GM08714 (cell line): Measurements from ENCODE around the gene PLEKHJ1.

Source experiments
- H3K4me3 ChIP-seq: fragments of 200-500 bp; sonication (Bioruptor generic); 2 replicates; pipeline ENCODE4 v1.5.1; 2014; ENCODE audit warnings: mild to moderate bottlenecking, low read length, inconsistent platforms
- ZNF274 ChIP-seq: IDR thresholded peaks from 2 replicates; pipeline ENCODE4 v1.6.1; 2012; ENCODE audit warnings: mild to moderate bottlenecking, low read depth, low read length

The PLEKHJ1 gene

GRCh38 chr19:2248136-2249009, 12.2 kb upstream of the PLEKHJ1 start:
- TF ChIP-seq ZNF274: no peak
- H3K4me3 ChIP-seq: no peak overlapping the region

DNA sequence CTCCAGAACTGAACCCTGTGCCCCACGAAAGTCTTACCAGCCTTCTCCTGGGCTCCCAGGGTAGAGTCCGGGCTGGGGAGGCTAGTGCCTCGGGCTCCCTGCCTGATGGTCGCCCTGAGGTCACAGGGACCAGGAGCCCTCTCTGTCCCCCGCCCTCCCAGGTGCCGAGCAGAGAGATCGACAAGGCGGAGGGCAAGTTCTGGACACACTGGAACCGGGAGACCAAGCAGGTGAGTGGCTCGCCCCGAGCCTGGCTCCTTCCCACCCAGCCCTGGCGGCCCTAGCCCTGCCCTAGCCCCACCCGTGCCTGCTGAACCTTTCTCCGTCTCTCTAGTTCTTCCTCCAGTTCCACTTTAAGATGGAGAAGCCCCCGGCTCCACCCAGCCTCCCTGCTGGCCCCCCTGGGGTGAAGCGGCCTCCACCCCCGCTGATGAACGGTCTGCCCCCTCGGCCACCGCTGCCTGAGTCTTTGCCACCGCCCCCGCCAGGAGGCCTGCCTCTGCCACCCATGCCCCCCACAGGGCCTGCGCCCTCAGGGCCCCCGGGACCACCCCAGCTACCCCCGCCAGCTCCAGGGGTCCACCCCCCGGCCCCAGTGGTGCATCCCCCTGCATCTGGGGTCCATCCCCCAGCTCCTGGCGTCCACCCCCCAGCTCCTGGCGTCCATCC, 11.4 kb upstream of the PLEKHJ1 start:
- no peak for TF ChIP-seq ZNF274
- H3K4me3 ChIP-seq: no peak overlapping the region

DNA sequence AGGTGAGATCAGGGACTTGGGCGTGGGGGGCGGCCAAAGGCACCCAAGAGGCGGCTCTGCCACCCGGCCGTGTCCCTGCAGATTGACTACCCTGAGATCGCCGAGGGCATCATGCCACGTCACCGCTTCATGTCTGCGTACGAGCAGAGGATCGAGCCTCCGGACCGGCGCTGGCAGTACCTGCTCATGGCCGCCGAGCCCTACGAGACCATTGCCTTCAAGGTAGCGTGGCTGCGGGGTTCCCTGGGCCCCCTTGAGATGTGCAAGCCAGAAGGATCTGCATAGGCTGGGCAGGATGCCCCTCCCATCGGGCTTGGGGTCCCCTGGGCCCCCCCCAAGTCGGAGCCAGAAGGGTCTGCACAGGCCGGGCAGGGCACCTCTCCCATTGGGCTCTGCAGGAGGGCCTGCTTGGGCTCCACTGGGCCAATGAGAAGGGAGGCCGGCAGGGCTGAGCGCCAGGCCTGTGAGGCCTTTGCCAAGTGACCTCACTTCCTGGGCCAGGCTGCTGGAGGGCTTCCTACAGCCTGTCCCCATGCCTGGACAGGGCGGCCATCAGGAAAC, 10.8 kb upstream of the PLEKHJ1 start:
- H3K4me3 ChIP-seq: no peak overlapping the region
- no peak for TF ChIP-seq ZNF274

- no peak for TF ChIP-seq ZNF274
Observed at GRCh38 chr19:2246014-2246620, 10.0 kb upstream of the PLEKHJ1 start.

GRCh38 chr19:2245273-2245672, 9.1 kb upstream of the PLEKHJ1 start:
- H3K4me3 ChIP-seq: no peak overlapping the region
- no peak for TF ChIP-seq ZNF274

More at GRCh38 chr19:2246014-2246620, 10.0 kb upstream of the PLEKHJ1 start:
- no peak overlapping the region for H3K4me3 ChIP-seq

GRCh38 chr19:2244486-2244885, 8.4 kb upstream of the PLEKHJ1 start:
- TF ChIP-seq ZNF274: no peak
- H3K4me3 ChIP-seq: no peak overlapping the region

DNA sequence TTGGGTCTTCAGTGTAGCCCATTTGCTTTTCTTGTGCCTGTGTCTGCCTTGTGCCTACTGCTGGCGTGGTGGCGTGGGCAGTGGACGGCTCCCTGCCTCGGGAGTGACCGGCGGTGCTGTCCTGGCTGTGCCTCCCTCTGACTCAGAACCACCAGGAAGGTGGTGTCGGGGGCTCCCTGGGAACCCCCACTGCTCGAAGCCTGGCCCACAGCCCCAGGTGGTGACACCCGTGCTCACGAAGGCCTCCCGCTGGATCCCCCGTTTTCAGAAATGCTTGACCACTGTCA, 7.9 kb upstream of the PLEKHJ1 start:
- TF ChIP-seq ZNF274: no peak
- H3K4me3 ChIP-seq: no peak overlapping the region

GRCh38 chr19:2243274-2244124, 7.4 kb upstream of the PLEKHJ1 start:
- no peak for TF ChIP-seq ZNF274

GRCh38 chr19:2242816-2243215, 6.7 kb upstream of the PLEKHJ1 start:
- no peak overlapping the region for H3K4me3 ChIP-seq
- no peak for TF ChIP-seq ZNF274

More at GRCh38 chr19:2243274-2244124, 7.4 kb upstream of the PLEKHJ1 start:
- no peak overlapping the region for H3K4me3 ChIP-seq

GRCh38 chr19:2242092-2242537, 6.0 kb upstream of the PLEKHJ1 start:
- H3K4me3 ChIP-seq: no peak overlapping the region
- no peak for TF ChIP-seq ZNF274

GRCh38 chr19:2240881-2241760, 5.0 kb upstream of the PLEKHJ1 start:
- no peak overlapping the region for H3K4me3 ChIP-seq
- no peak for TF ChIP-seq ZNF274

- TF ChIP-seq ZNF274: no peak
- peak overlapping the region; percentile 37; the same call in 1 of the 2 replicates for H3K4me3 ChIP-seq
Observed at GRCh38 chr19:2239771-2240770, 3.9 kb upstream of the PLEKHJ1 start.
